Liver (tissue), 5 donors: ENCODE measurements around the gene ZNF224. TPM values are rescaled to one million over a fixed set of nuclear protein-coding genes. Genes with fewer than 3 reads are reported as not detected.

Experiments
- polyA plus RNA-seq, 2 donors: library from polyadenylated mRNA; stranded (reverse) in 1 of 2; unstranded in 1 of 2; fragments of 200-250 nt in 1 of 2; fragments of >200 nt in 1 of 2; fragmentation: Nextera tagmentation in 1 of 2; extraction: Ambion mirVana in 1 of 2; gene quantifications; one replicate each; pipeline versions ENCODE4 v1.2.1 to v1.2.3, GENCODE V29; 2013 to 2015
- small RNA-seq: library from RNA; depleted of rRNA; stranded (forward); fragments of <200 nt; gene quantifications from one replicate; pipeline ENCODE3, GENCODE V24; 2014
- total RNA-seq, 2 donors: library from RNA; depleted of rRNA; stranded (reverse); fragments of >200 nt; gene quantifications; one replicate each; pipeline ENCODE4 v1.2.3, GENCODE V29; 2014
- donor health status: healthy.
- donor health status: healthy.
- donor health status: healthy.

ZNF224 gene
- total and polyA plus RNA-seq, 4 donors, result 4.5 to 20.7 (median 14.9) TPM

Small RNA genes lying within 50 kb of the gene (small RNA-seq; reads per million reads assigned to genes)
- gene RNU6-902P, result not detected

Other genes starting within 250 kb of the ZNF224 start
- under 1 TPM; 0.33 TPM for gene ZNF404, start 210.4 kb upstream of the ZNF224 start, total RNA-seq
- under 1 TPM; 0.21 to 0.31 TPM for gene ZNF404, start 210.4 kb upstream of the ZNF224 start, polyA plus RNA-seq
- gene ZNF45, start 159.1 kb upstream of the ZNF224 start, total RNA-seq, result 10 to 100 TPM in 1 of 2 donors, 1 to 10 TPM in 1; 6.0 to 11.1 TPM
- gene ZNF45, start 159.1 kb upstream of the ZNF224 start, polyA plus RNA-seq, result 1 to 10 TPM; 1.5 to 2.5 TPM
- 1 to 10 TPM; 2.9 to 3.5 TPM for gene ZNF221, start 143.1 kb upstream of the ZNF224 start, total RNA-seq
- under 1 TPM; 0.30 to 0.51 TPM for gene ZNF221, start 143.1 kb upstream of the ZNF224 start, polyA plus RNA-seq
- gene ZNF155, start 110.2 kb upstream of the ZNF224 start, total RNA-seq, result 1 to 10 TPM; 3.8 to 5.5 TPM
- gene ZNF155, start 110.2 kb upstream of the ZNF224 start, polyA plus RNA-seq, result 1 to 10 TPM; 1.7 to 2.0 TPM
- gene ZNF230, start 91.4 kb upstream of the ZNF224 start, total RNA-seq, result 1 to 10 TPM; 2.1 to 4.3 TPM
- gene ZNF230, start 91.4 kb upstream of the ZNF224 start, polyA plus RNA-seq, result 1 to 10 TPM; 1.3 to 1.5 TPM
- 1 to 10 TPM; 1.8 to 2.5 TPM for gene ZNF222, start 69.0 kb upstream of the ZNF224 start, total RNA-seq
- gene ZNF222, start 69.0 kb upstream of the ZNF224 start, polyA plus RNA-seq, result 1 to 10 TPM in 1 of 2 donors, under 1 TPM in 1; 0.79 to 1.2 TPM
- gene ZNF223, start 42.3 kb upstream of the ZNF224 start, total RNA-seq, result 1 to 10 TPM; 1.6 to 2.8 TPM
- 1 to 10 TPM; 1.4 to 2.2 TPM for gene ZNF223, start 42.3 kb upstream of the ZNF224 start, polyA plus RNA-seq
- 1 to 10 TPM in 1 of 2 donors, under 1 TPM in 1; 0.67 to 1.0 TPM for gene ZNF284, start 22.2 kb upstream of the ZNF224 start, total RNA-seq
- gene ZNF284, start 22.2 kb upstream of the ZNF224 start, polyA plus RNA-seq, result under 1 TPM; 0.32 to 0.56 TPM
- 1 to 10 TPM; 2.3 to 4.5 TPM for gene ZNF225, start 19.0 kb downstream of the ZNF224 start, total RNA-seq
- gene ZNF225, start 19.0 kb downstream of the ZNF224 start, polyA plus RNA-seq, result 1 to 10 TPM in 1 of 2 donors, under 1 TPM in 1; 0.88 to 1.1 TPM
- 1 to 10 TPM; 4.4 to 5.2 TPM for gene ZNF234, start 47.2 kb downstream of the ZNF224 start, total RNA-seq
- 1 to 10 TPM; 1.1 to 2.0 TPM for gene ZNF234, start 47.2 kb downstream of the ZNF224 start, polyA plus RNA-seq
- 1 to 10 TPM; 6.4 to 8.5 TPM for gene ZNF226, start 70.7 kb downstream of the ZNF224 start, total RNA-seq
- gene ZNF226, start 70.7 kb downstream of the ZNF224 start, polyA plus RNA-seq, result 10 to 100 TPM in 1 of 2 donors, 1 to 10 TPM in 1; 8.4 to 10.6 TPM
- gene ZNF227, start 118.2 kb downstream of the ZNF224 start, total RNA-seq, result 10 to 100 TPM in 1 of 2 donors, 1 to 10 TPM in 1; 8.8 to 10.9 TPM
- 1 to 10 TPM; 3.3 to 3.4 TPM for gene ZNF227, start 118.2 kb downstream of the ZNF224 start, polyA plus RNA-seq
- gene ZNF233, start 165.5 kb downstream of the ZNF224 start, total RNA-seq, result 1 to 10 TPM in 1 of 2 donors, under 1 TPM in 1; 0.17 to 1.6 TPM
- under 1 TPM in 1 of 2 donors, not detected in 1; 0.94 TPM for gene ZNF233, start 165.5 kb downstream of the ZNF224 start, polyA plus RNA-seq
- 1 to 10 TPM; 2.6 to 5.3 TPM for gene ZNF235, start 210.7 kb downstream of the ZNF224 start, total RNA-seq
- gene ZNF235, start 210.7 kb downstream of the ZNF224 start, polyA plus RNA-seq, result 1 to 10 TPM in 1 of 2 donors, under 1 TPM in 1; 0.96 to 1.7 TPM